DOHH2 (cell line): Measurements from ENCODE around the gene RANBP10.

Experiments used
- H3F3A ChIP-seq: fragments of 200-600 bp; sonication (generic), shearing (Covaris generic); 2 replicates; pipeline ENCODE4 v1.6.0; 2016; ENCODE audit warnings: antibody characterized with exemption, mild to moderate bottlenecking; ENCODE audit not compliant: control insufficient read depth, insufficient read depth
- H3K27ac ChIP-seq: fragments of 200-600 bp; sonication (generic); 2 replicates; pipeline ENCODE4 v1.5.1; 2014; ENCODE audit warnings: low read depth, mild to moderate bottlenecking, low read length, moderate library complexity
- H3K27me3 ChIP-seq: fragments of 200-600 bp; sonication (generic); 2 replicates; pipeline ENCODE4 v1.6.1; 2014; ENCODE audit warnings: mild to moderate bottlenecking, low read length, mixed read lengths; ENCODE audit not compliant: control insufficient read depth
- H3K36me3 ChIP-seq: fragments of 200-600 bp; sonication (generic); 2 replicates; pipeline ENCODE4 v1.6.1; 2014; ENCODE audit warnings: mild to moderate bottlenecking, low read length, moderate library complexity, mixed read lengths; ENCODE audit not compliant: control insufficient read depth
- H3K4me1 ChIP-seq: fragments of 200-600 bp; sonication (generic); 2 replicates; pipeline ENCODE4 v1.6.1; 2014; ENCODE audit warnings: mild to moderate bottlenecking, low read length, mixed read lengths; ENCODE audit not compliant: control insufficient read depth
- H3K4me2 ChIP-seq: fragments of 200-600 bp; sonication (generic); 2 replicates; pipeline ENCODE4 v1.6.0; 2014; ENCODE audit warnings: mild to moderate bottlenecking, low read length, moderate library complexity
- H3K4me3 ChIP-seq: fragments of 200-600 bp; sonication (generic); 2 replicates; pipeline ENCODE4 v1.5.1; 2014; ENCODE audit warnings: mild to moderate bottlenecking, low read length, mixed read lengths
- H3K79me2 ChIP-seq: fragments of 200-600 bp; sonication (generic); 2 replicates; pipeline ENCODE4 v1.6.1; 2014; ENCODE audit warnings: mild to moderate bottlenecking, low read length, mixed read lengths; ENCODE audit not compliant: control insufficient read depth
- H3K9me2 ChIP-seq: fragments of 200-600 bp; sonication (generic); replicated peaks from 2 replicates; pipeline ENCODE4 v1.6.1; 2014; ENCODE audit warnings: mild to moderate bottlenecking, low read length, mixed read lengths; ENCODE audit not compliant: control insufficient read depth
- H3K9me3 ChIP-seq: fragments of 200-600 bp; sonication (generic); 2 replicates; pipeline ENCODE4 v1.6.1; 2014; ENCODE audit warnings: antibody characterized with exemption, low read length, mixed read lengths; ENCODE audit not compliant: control insufficient read depth, insufficient read depth
- H4K20me1 ChIP-seq: fragments of 200-600 bp; sonication (generic); 2 replicates; pipeline ENCODE4 v1.6.0; 2014; ENCODE audit warnings: low read depth, mild to moderate bottlenecking, antibody characterized with exemption, low read length, moderate library complexity; ENCODE audit not compliant: control insufficient read depth, insufficient read depth
- CTCF ChIP-seq: fragments of 200-600 bp; sonication (generic); IDR thresholded peaks from one replicate; pipeline ENCODE4 v1.5.1; 2014; ENCODE audit warnings: antibody characterized with exemption, mild to moderate bottlenecking, low read depth, low read length; ENCODE audit not compliant: poor library complexity, severe bottlenecking
- EZH2phosphoT487 ChIP-seq: fragments of 200-600 bp; sonication (generic); IDR thresholded peaks from 2 replicates; pipeline ENCODE4 v1.6.1; 2017; ENCODE audit warnings: borderline replicate concordance, mild to moderate bottlenecking, antibody characterized with exemption, low read length, moderate library complexity, mixed read lengths

The RANBP10 gene

GRCh38 chr16:67833415-67834241 is 27.3 kb upstream of the RANBP10 start:
- Histone ChIP-seq H3K9me2 (no peaks in the 10 kb centered on the region), H3K4me1 (peaks cover 14% of the 10 kb centered on the region), H3K79me2 (peaks cover 13% of the 10 kb centered on the region), H3K36me3 (peaks cover 30% of the 10 kb centered on the region), H3K4me3 (peak overlapping the region; percentile 78), H3F3A (no peaks in the 10 kb centered on the region), H3K9me3 (no peaks in the 10 kb centered on the region), H4K20me1 (no peaks in the 10 kb centered on the region), H3K27me3 (no peaks in the 10 kb centered on the region), H3K27ac (no peak overlapping the region), H3K4me2 (peak overlapping the region; percentile 94)
- TF ChIP-seq CTCF (no peak), EZH2phosphoT487 (no peak)

GRCh38 chr16:67833030-67833414 is 26.7 kb upstream of the RANBP10 start:
- Histone ChIP-seq H3K4me2 (peak overlapping the region; percentile 94), H3K79me2 (peaks cover 13% of the 10 kb centered on the region), H3K27me3 (no peaks in the 10 kb centered on the region), H4K20me1 (no peaks in the 10 kb centered on the region), H3K9me3 (no peaks in the 10 kb centered on the region), H3F3A (no peaks in the 10 kb centered on the region), H3K4me1 (peaks cover 14% of the 10 kb centered on the region), H3K27ac (no peak overlapping the region), H3K36me3 (peaks cover 32% of the 10 kb centered on the region), H3K9me2 (no peaks in the 10 kb centered on the region), H3K4me3 (peak overlapping the region; percentile 78)
- TF ChIP-seq CTCF (no peak), EZH2phosphoT487 (no peak)

GRCh38 chr16:67828651-67829050 is 22.3 kb upstream of the RANBP10 start:
- no peak overlapping the region for H3K4me3 ChIP-seq
- H3F3A ChIP-seq: no peaks in the 10 kb centered on the region
- peaks cover 32% of the 10 kb centered on the region for H3K36me3 ChIP-seq
- no peak overlapping the region for H3K4me2 ChIP-seq
- no peaks in the 10 kb centered on the region for H4K20me1 ChIP-seq
- H3K27ac ChIP-seq: no peak overlapping the region
- H3K4me1 ChIP-seq: peaks cover 9% of the 10 kb centered on the region
- peaks cover 13% of the 10 kb centered on the region for H3K79me2 ChIP-seq
- H3K9me3 ChIP-seq: no peaks in the 10 kb centered on the region
- H3K27me3 ChIP-seq: no peaks in the 10 kb centered on the region
- no peaks in the 10 kb centered on the region for H3K9me2 ChIP-seq
- no peak for TF ChIP-seq EZH2phosphoT487
- no peak for TF ChIP-seq CTCF
